GM18951 (cell line): ENCODE data around the gene MYPN.
"Not testable (repeated sequence)": the region's sequence is repeated elsewhere in the genome, so short reads cannot be mapped to it uniquely, and the experiment has no call there.

ENCODE experiments used
- POLR2A ChIP-seq: IDR thresholded peaks from 4 replicates; pipeline ENCODE4 v1.6.1; 2011; ENCODE audit warnings: mild to moderate bottlenecking; ENCODE audit not compliant: insufficient read length, insufficient read depth; ENCODE audit errors: extremely low read depth
- in situ Hi-C: fragments of 300-500 bp; cut with MboI; formaldehyde crosslinking; loops from one replicate; pipeline ENCODE4 v1.12.0; 2022; ENCODE audit warnings: low sequenced_read_pairs, mixed read lengths, inconsistent platforms; ENCODE audit not compliant: unreplicated experiment

Gene MYPN

GRCh38 chr10:68180490-68180889, 71.2 kb downstream of the MYPN start:
- in situ Hi-C loops = no loop called here
- TF ChIP-seq POLR2A = no peak

GRCh38 chr10:68184546-68184945, 75.3 kb downstream of the MYPN start:
- no peak for TF ChIP-seq POLR2A
- in situ Hi-C loops = no loop called here

GRCh38 chr10:68185085-68185484, 75.8 kb downstream of the MYPN start:
- in situ Hi-C loops = no loop called here
- no peak for TF ChIP-seq POLR2A

GRCh38 chr10:68188835-68189234, 79.5 kb downstream of the MYPN start:
- no peak for TF ChIP-seq POLR2A
- in situ Hi-C loops = no loop called here

GRCh38 chr10:68192113-68192512, 82.8 kb downstream of the MYPN start:
- TF ChIP-seq POLR2A = no peak
- in situ Hi-C loops = no loop called here

- no peak for TF ChIP-seq POLR2A
- in situ Hi-C loops = no loop called here
Measured at GRCh38 chr10:68194290-68194689, 85.0 kb downstream of the MYPN start.

- in situ Hi-C loops = not testable (repeated sequence)
Measured at GRCh38 chr10:68195776-68196175, 86.5 kb downstream of the MYPN start.

- TF ChIP-seq POLR2A = no peak
- in situ Hi-C loops = no loop called here
Measured at GRCh38 chr10:68196701-68197100, 87.4 kb downstream of the MYPN start.

GRCh38 chr10:68202960-68203353, 93.7 kb downstream of the MYPN start:
- in situ Hi-C loops = no loop called here
- TF ChIP-seq POLR2A = no peak

GRCh38 chr10:68208424-68209042, 99.2 kb downstream of the MYPN start:
- TF ChIP-seq POLR2A = no peak
- in situ Hi-C loops = no loop called here

- in situ Hi-C loops = loop anchor here (10.0 kb wide), 1 partner anchor 93 kb away; no protein-coding TSS in a partner anchor
- no peak for TF ChIP-seq POLR2A
Measured at GRCh38 chr10:68211669-68212068, 102.4 kb downstream of the MYPN start.

GRCh38 chr10:68212721-68213352, 103.5 kb downstream of the MYPN start:
- in situ Hi-C loops = loop anchor here (10.0 kb wide), 1 partner anchor 92 kb away; no protein-coding TSS in a partner anchor
- no peak for TF ChIP-seq POLR2A

GRCh38 chr10:68218786-68219185, 109.5 kb downstream of the MYPN start:
- in situ Hi-C loops = loop anchor here (10.0 kb wide), 1 partner anchor 86 kb away; no protein-coding TSS in a partner anchor
- TF ChIP-seq POLR2A = no peak

- in situ Hi-C loops = no loop called here
Measured at GRCh38 chr10:68221196-68221595, 111.9 kb downstream of the MYPN start.

More at GRCh38 chr10:68221196-68221595, 111.9 kb downstream of the MYPN start:
- TF ChIP-seq POLR2A = no peak
